Breast epithelium (tissue), 3 donors: ENCODE results near the gene HBS1L.

Experiments
- CTCF ChIP-seq, 3 donors: fragments of 450-650 bp; IDR thresholded peaks; one replicate each; pipeline ENCODE4 v1.5.1; 2016 to 2017; ENCODE audit warnings: antibody characterized with exemption in 3 of 3, mild to moderate bottlenecking in 3 of 3, moderate library complexity in 3 of 3
- POLR2AphosphoS5 ChIP-seq, 3 donors: sonication (generic); formaldehyde crosslinking; IDR thresholded peaks; one replicate each; pipeline ENCODE4 v1.6.1; 2017; ENCODE audit warnings: antibody characterized with exemption in 3 of 3

- TF ChIP-seq CTCF (IDR thresholded peaks at IDR 0.05), result no peak
- no peak for TF ChIP-seq POLR2AphosphoS5 (IDR thresholded peaks at IDR 0.05)
Observed at GRCh38 chr6:135073756-135074393, 19.3 kb upstream of the HBS1L start.
